Thyroid gland (tissue), 4 donors: ENCODE results near the gene PSMD5.

Experiments used
- CTCF ChIP-seq, 6 experiments: fragments of 200-600 bp in 3 of 6; fragments of 450-650 bp in 3 of 6; sonication (generic) in 3 of 6; IDR thresholded peaks; one replicate each; pipeline ENCODE4 v1.5.1; 2016 to 2019; ENCODE audit warnings: antibody characterized with exemption in 6 of 6, mild to moderate bottlenecking in 2 of 6, inconsistent platforms in 1 of 6, moderate library complexity in 1 of 6
- POLR2A ChIP-seq, 2 donors: fragments of 450-650 bp; IDR thresholded peaks; one replicate each; pipeline ENCODE4 v1.6.1; 2017; ENCODE audit warnings: antibody characterized with exemption in 2 of 2, mild to moderate bottlenecking in 2 of 2, moderate library complexity in 1 of 2

GRCh38 chr9:120783602-120784047 is 59.1 kb downstream of the PSMD5 start:
- TF ChIP-seq CTCF (IDR thresholded peaks at IDR 0.05) (no peak), POLR2A (IDR thresholded peaks at IDR 0.05) (no peak)
